PC-9 (cell line): Measurements from ENCODE around the gene NVL. TPM values are rescaled to one million over a fixed set of nuclear protein-coding genes. Genes with fewer than 3 reads are reported as not detected.

Source experiments
- BruUV-seq: library from RNA; stranded (reverse); fragments of 400-500 nt; replicated peaks from 2 replicates; lab custom pipeline; 2021; lab: Mats Ljungman, UMichigan
- CTCF ChIA-PET: fragments of 300-600 bp; sonication (Branson Sonifier 250); formaldehyde crosslinking; loops from one replicate; lab custom pipeline; 2022; ENCODE audit warnings: antibody characterized with exemption; lab: Charles Lee
- POLR2A ChIA-PET: fragments of 300-600 bp; sonication (Branson Sonifier 250); formaldehyde crosslinking; loops from one replicate; lab custom pipeline; 2022; ENCODE audit warnings: antibody characterized with exemption; ENCODE audit not compliant: unreplicated experiment; lab: Charles Lee
- DNase-seq, 2 experiments: peaks; one replicate each; pipeline versions ENCODE4 v3.0.0 to v3.0.0-alpha.2; 2015 to 2022; ENCODE audit warnings: mixed read lengths in 1 of 2
- H2AFZ ChIP-seq: fragments of 200-600 bp; sonication (generic); 2 replicates; pipeline ENCODE4 v1.8.1; 2017; ENCODE audit warnings: antibody characterized with exemption
- H3F3A ChIP-seq: fragments of 200-600 bp; sonication (generic); 2 replicates; pipeline ENCODE4 v1.8.1; 2017; ENCODE audit warnings: antibody characterized with exemption, mild to moderate bottlenecking, low read depth; ENCODE audit not compliant: insufficient read depth
- H3K27ac ChIP-seq: fragments of 200-600 bp; sonication (generic); 2 replicates; pipeline ENCODE4 v1.6.1; 2016; ENCODE audit warnings: mixed run types
- H3K27me3 ChIP-seq: fragments of 200-600 bp; sonication (generic); 2 replicates; pipeline ENCODE4 v1.6.1; 2016; ENCODE audit warnings: low read depth, mixed run types; ENCODE audit not compliant: insufficient read depth
- H3K36me3 ChIP-seq: fragments of 200-600 bp; sonication (generic); 2 replicates; pipeline ENCODE4 v1.6.1; 2016; ENCODE audit warnings: low read depth, mixed run types
- H3K4me1 ChIP-seq: fragments of 200-600 bp; sonication (generic); replicated peaks from 2 replicates; pipeline ENCODE4 v1.6.1; 2016; ENCODE audit warnings: mixed run types; ENCODE audit not compliant: insufficient read depth
- H3K4me2 ChIP-seq: fragments of 200-600 bp; sonication (generic); 2 replicates; pipeline ENCODE4 v1.6.1; 2017; ENCODE audit warnings: mixed run types
- H3K4me3 ChIP-seq: fragments of 200-600 bp; sonication (generic); 2 replicates; pipeline ENCODE4 v1.6.1; 2016; ENCODE audit warnings: mixed run types
- H3K79me2 ChIP-seq: fragments of 200-600 bp; sonication (generic); 2 replicates; pipeline ENCODE4 v1.6.1; 2017; ENCODE audit warnings: low read depth, mixed run types
- H3K9me2 ChIP-seq: fragments of 200-600 bp; sonication (generic); 2 replicates; pipeline ENCODE4 v1.8.1; 2017; ENCODE audit warnings: mild to moderate bottlenecking; ENCODE audit not compliant: insufficient read depth
- H3K9me3 ChIP-seq: fragments of 200-600 bp; sonication (generic); 2 replicates; pipeline ENCODE4 v1.8.1; 2016; ENCODE audit warnings: low read depth; ENCODE audit not compliant: insufficient read depth
- H4K20me1 ChIP-seq: fragments of 200-600 bp; sonication (generic); 2 replicates; pipeline ENCODE4 v1.8.1; 2017; ENCODE audit not compliant: insufficient read depth
- EZH2 ChIP-seq: fragments of 200-600 bp; sonication (generic); IDR thresholded peaks from 2 replicates; pipeline ENCODE4 v1.8.0; 2017; ENCODE audit warnings: antibody characterized with exemption, low read depth
- intact Hi-C: fragments of 100-400 bp; cut with micrococcal nuclease; formaldehyde crosslinking; loops from one replicate; pipeline ENCODE4 v1.10.0; 2022; ENCODE audit not compliant: unreplicated experiment
- total RNA-seq: library from RNA; stranded (reverse); gene quantifications from 2 replicates; pipeline ENCODE4 v1.2.3, GENCODE V29; 2021
- TF ChIP-seq, protein P1 (sequence below): fragments of 200-600 bp; sonication (generic); conservative IDR thresholded peaks from 2 replicates; pipeline ENCODE4 v1.6.1; 2017; ENCODE audit warnings: mixed run types, antibody characterized with exemption, mild to moderate bottlenecking, moderate library complexity

The NVL gene
- total RNA-seq, 1 experiment from 2014 or later, result 36.1 TPM

DNA sequence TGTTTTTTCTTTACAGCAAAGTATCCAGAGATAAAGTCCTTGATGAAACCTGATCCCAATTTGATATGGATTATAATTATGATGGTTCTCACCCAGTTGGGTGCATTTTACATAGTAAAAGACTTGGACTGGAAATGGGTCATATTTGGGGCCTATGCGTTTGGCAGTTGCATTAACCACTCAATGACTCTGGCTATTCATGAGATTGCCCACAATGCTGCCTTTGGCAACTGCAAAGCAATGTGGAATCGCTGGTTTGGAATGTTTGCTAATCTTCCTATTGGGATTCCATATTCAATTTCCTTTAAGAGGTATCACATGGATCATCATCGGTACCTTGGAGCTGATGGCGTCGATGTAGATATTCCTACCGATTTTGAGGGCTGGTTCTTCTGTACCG, 140.4 kb downstream of the NVL start:
- no peaks in the 10 kb centered on the region for H3K27me3 ChIP-seq
- H3K4me1 ChIP-seq, result no peaks in the 10 kb centered on the region
- no peaks in the 10 kb centered on the region for H4K20me1 ChIP-seq
- intact Hi-C loops, result no loop called here
- no peak overlapping the region for H3K4me2 ChIP-seq
- no TSS peak for BruUV-seq
- CTCF ChIA-PET, result no interaction called here
- no peaks in the 10 kb centered on the region for H3K9me2 ChIP-seq
- TF ChIP-seq, protein P1, sequence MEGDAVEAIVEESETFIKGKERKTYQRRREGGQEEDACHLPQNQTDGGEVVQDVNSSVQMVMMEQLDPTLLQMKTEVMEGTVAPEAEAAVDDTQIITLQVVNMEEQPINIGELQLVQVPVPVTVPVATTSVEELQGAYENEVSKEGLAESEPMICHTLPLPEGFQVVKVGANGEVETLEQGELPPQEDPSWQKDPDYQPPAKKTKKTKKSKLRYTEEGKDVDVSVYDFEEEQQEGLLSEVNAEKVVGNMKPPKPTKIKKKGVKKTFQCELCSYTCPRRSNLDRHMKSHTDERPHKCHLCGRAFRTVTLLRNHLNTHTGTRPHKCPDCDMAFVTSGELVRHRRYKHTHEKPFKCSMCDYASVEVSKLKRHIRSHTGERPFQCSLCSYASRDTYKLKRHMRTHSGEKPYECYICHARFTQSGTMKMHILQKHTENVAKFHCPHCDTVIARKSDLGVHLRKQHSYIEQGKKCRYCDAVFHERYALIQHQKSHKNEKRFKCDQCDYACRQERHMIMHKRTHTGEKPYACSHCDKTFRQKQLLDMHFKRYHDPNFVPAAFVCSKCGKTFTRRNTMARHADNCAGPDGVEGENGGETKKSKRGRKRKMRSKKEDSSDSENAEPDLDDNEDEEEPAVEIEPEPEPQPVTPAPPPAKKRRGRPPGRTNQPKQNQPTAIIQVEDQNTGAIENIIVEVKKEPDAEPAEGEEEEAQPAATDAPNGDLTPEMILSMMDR, result no peak
- TF ChIP-seq EZH2, result no peak
- POLR2A ChIA-PET, result no interaction called here
- no peaks in the 10 kb centered on the region for H3K9me3 ChIP-seq
- H3K79me2 ChIP-seq, result peaks cover 11% of the 10 kb centered on the region; the same call in 1 of the 2 replicates
- no peak overlapping the region for H3K27ac ChIP-seq
- no peak for DNase-seq
- no peak overlapping the region for H3K4me3 ChIP-seq
- no peaks in the 10 kb centered on the region for H3F3A ChIP-seq
- H3K36me3 ChIP-seq, result no peaks in the 10 kb centered on the region
- H2AFZ ChIP-seq, result no peak overlapping the region

DNA sequence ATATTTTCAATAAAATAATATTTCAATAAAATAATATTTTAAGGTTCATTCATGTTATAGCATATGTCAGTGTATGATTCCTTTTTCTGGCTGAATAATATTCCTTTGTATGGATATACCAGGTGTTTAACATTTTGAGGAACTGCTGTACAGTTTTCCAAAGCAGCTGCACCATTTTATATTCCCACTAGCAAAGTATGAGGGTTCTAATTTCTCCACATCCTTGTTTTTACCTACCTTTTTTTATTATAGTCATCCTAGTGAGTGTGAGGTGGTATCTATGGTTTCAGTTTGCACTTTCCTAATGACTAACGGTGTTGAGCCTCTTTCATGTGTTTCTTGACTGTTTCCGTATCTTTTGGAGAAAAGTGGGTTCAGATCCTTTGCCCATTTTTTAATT, 141.7 kb downstream of the NVL start:
- H3K4me2 ChIP-seq, result no peak overlapping the region
- no TSS peak for BruUV-seq
- peaks cover 6% of the 10 kb centered on the region; the same call in 1 of the 2 replicates for H3K4me1 ChIP-seq
- no peaks in the 10 kb centered on the region for H3K36me3 ChIP-seq
- no peaks in the 10 kb centered on the region for H4K20me1 ChIP-seq
- H3K27me3 ChIP-seq, result no peaks in the 10 kb centered on the region
- H3K9me2 ChIP-seq, result no peaks in the 10 kb centered on the region
- ChIA-PET POLR2A (no interaction called here), CTCF (interaction anchor here (0.5 kb wide), 1 partner anchor 11 kb away, joined by 4 read pairs; no protein-coding TSS in a partner anchor)
- intact Hi-C loops, result no loop called here
- H3F3A ChIP-seq, result peaks cover 4% of the 10 kb centered on the region; the same call in 1 of the 2 replicates
- H3K27ac ChIP-seq, result no peak overlapping the region
- peaks cover 20% of the 10 kb centered on the region; the same call in 1 of the 2 replicates for H3K79me2 ChIP-seq
- no peak for DNase-seq
- H2AFZ ChIP-seq, result no peak overlapping the region
- TF ChIP-seq, protein P1, result no peak
- no peak for TF ChIP-seq EZH2
- no peak overlapping the region for H3K4me3 ChIP-seq
- no peaks in the 10 kb centered on the region for H3K9me3 ChIP-seq

DNA sequence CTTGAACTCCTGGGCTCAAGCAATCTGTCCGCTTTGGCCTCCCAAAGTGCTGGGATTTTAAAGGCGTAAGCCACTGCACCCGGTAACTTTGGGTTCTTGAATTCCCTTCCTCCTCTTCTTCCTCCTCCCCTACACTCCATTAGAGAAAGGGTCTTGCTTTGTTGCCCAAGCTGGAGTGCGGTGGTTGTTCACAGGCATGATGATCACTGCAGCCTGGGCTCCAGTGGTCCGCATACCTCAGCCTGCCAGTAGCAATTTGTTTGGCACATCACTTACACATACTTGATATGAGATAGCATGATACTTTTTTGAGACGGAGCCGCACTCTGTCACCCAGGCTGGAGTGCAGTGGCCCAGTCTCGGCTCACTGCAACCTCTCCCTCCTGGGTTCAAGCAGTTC, 144.8 kb downstream of the NVL start:
- Histone ChIP-seq H3K4me3 (no peak overlapping the region), H3K4me1 (peaks cover 15% of the 10 kb centered on the region), H3K79me2 (peaks cover 20% of the 10 kb centered on the region; the same call in 1 of the 2 replicates), H3K4me2 (no peak overlapping the region), H3K9me2 (no peaks in the 10 kb centered on the region), H3K27me3 (no peaks in the 10 kb centered on the region), H3K27ac (no peak overlapping the region), H3K36me3 (no peaks in the 10 kb centered on the region), H2AFZ (no peak overlapping the region), H4K20me1 (no peaks in the 10 kb centered on the region), H3F3A (peaks cover 19% of the 10 kb centered on the region), H3K9me3 (no peaks in the 10 kb centered on the region)
- CTCF ChIA-PET, result interaction anchor here (0.7 kb wide), 1 partner anchor 1404 kb away, joined by 4 read pairs; no protein-coding TSS in a partner anchor
- intact Hi-C loops, result no loop called here
- POLR2A ChIA-PET, result no interaction called here
- no peak for DNase-seq
- BruUV-seq, result no TSS peak
- no peak for TF ChIP-seq EZH2
- TF ChIP-seq, protein P1, result no peak
